ENCODE measurements around the gene TAF4B.

The TAF4B gene

GRCh38 chr18:26421503-26421902, 195.3 kb downstream of the TAF4B start:
- DNase-seq (ENCODE audit: low read depth) = no peak
- no peak overlapping the region for H3K4me3 ChIP-seq (ENCODE audit: low read depth, low read length)
- no peak for TF ChIP-seq CTCF (IDR thresholded peaks at IDR 0.05; ENCODE audit: control insufficient read depth, extremely low read depth, insufficient read depth)

GRCh38 chr18:26421931-26422330, 195.7 kb downstream of the TAF4B start:
- H3K4me3 ChIP-seq (ENCODE audit: low read depth, low read length) = no peak overlapping the region
- DNase-seq (ENCODE audit: low read depth) = no peak
- no peak for TF ChIP-seq CTCF (IDR thresholded peaks at IDR 0.05; ENCODE audit: control insufficient read depth, extremely low read depth, insufficient read depth)

GRCh38 chr18:26422472-26423162, 196.4 kb downstream of the TAF4B start:
- TF ChIP-seq CTCF (IDR thresholded peaks at IDR 0.05; ENCODE audit: control insufficient read depth, extremely low read depth, insufficient read depth) = no peak
- no peak overlapping the region for H3K4me3 ChIP-seq (ENCODE audit: low read depth, low read length)
- DNase-seq (ENCODE audit: low read depth) = no peak

GRCh38 chr18:26424428-26425147, 198.3 kb downstream of the TAF4B start:
- TF ChIP-seq CTCF (IDR thresholded peaks at IDR 0.05; ENCODE audit: control insufficient read depth, extremely low read depth, insufficient read depth) = no peak

GRCh38 chr18:26425148-26425531, 198.9 kb downstream of the TAF4B start:
- no peak overlapping the region for H3K4me3 ChIP-seq (ENCODE audit: low read depth, low read length)
- no peak for DNase-seq (ENCODE audit: low read depth)
- TF ChIP-seq CTCF (IDR thresholded peaks at IDR 0.05; ENCODE audit: control insufficient read depth, extremely low read depth, insufficient read depth) = no peak

More at GRCh38 chr18:26424428-26425147, 198.3 kb downstream of the TAF4B start:
- no peak overlapping the region for H3K4me3 ChIP-seq (ENCODE audit: low read depth, low read length)
- DNase-seq (ENCODE audit: low read depth) = no peak

GRCh38 chr18:26429535-26430226, 203.4 kb downstream of the TAF4B start:
- DNase-seq (ENCODE audit: low read depth) = no peak
- no peak for TF ChIP-seq CTCF (IDR thresholded peaks at IDR 0.05; ENCODE audit: control insufficient read depth, extremely low read depth, insufficient read depth)
- H3K4me3 ChIP-seq (ENCODE audit: low read depth, low read length) = no peak overlapping the region

Measured in LNCaP clone FGC (cell line).